NCI-H2227 (cell line): ENCODE results near the gene P2RX7.

Source experiments
- DNase-seq: peaks from one replicate; lab custom pipeline; 2025; ENCODE audit not compliant: unreplicated experiment; lab: John Stamatoyannopoulos, UW

P2RX7 gene

GRCh38 chr12:121132601-121133481 is at the start of gene P2RX7:
Gene P2RX7, plus strand, starts transcription at chr12:121132876. Its CDS starts 95 bp downstream, at chr12:121132971.
- peak; percentile 77 for DNase-seq

GRCh38 chr12:121084229-121084628 is 48.4 kb upstream of the P2RX7 start:
- DNase-seq, result no peak

GRCh38 chr12:121085069-121085468 is 47.6 kb upstream of the P2RX7 start:
- DNase-seq, result no peak

GRCh38 chr12:121085506-121086353 is 46.9 kb upstream of the P2RX7 start:
- DNase-seq, result no peak

- no peak for DNase-seq
Observed at GRCh38 chr12:121086781-121087295, 45.8 kb upstream of the P2RX7 start.

GRCh38 chr12:121087467-121088194 is 45.0 kb upstream of the P2RX7 start:
- DNase-seq, result no peak

- no peak for DNase-seq
Observed at GRCh38 chr12:121088195-121088585, 44.5 kb upstream of the P2RX7 start.

GRCh38 chr12:121089031-121089812 is 43.5 kb upstream of the P2RX7 start:
- DNase-seq, result no peak

GRCh38 chr12:121089813-121090430 is 42.8 kb upstream of the P2RX7 start:
- DNase-seq, result no peak

- no peak for DNase-seq
Observed at GRCh38 chr12:121090586-121091514, 41.8 kb upstream of the P2RX7 start.

GRCh38 chr12:121092034-121092433 is 40.6 kb upstream of the P2RX7 start:
- DNase-seq, result no peak

GRCh38 chr12:121093487-121093891 is 39.2 kb upstream of the P2RX7 start:
- no peak for DNase-seq

GRCh38 chr12:121095544-121096198 is 37.0 kb upstream of the P2RX7 start:
- peak; percentile 84 for DNase-seq

- DNase-seq, result no peak
Observed at GRCh38 chr12:121096199-121096798, 36.4 kb upstream of the P2RX7 start.

GRCh38 chr12:121099779-121100178 is 32.9 kb upstream of the P2RX7 start:
- DNase-seq, result no peak

GRCh38 chr12:121102307-121102706 is 30.4 kb upstream of the P2RX7 start:
- DNase-seq, result no peak

- no peak for DNase-seq
Observed at GRCh38 chr12:121107681-121108080, 25.0 kb upstream of the P2RX7 start.

GRCh38 chr12:121108492-121108891 is 24.2 kb upstream of the P2RX7 start:
- no peak for DNase-seq
